ENCODE data around the gene ANKFN1. TPM values are rescaled to one million over a fixed set of nuclear protein-coding genes. Genes with fewer than 3 reads are reported as not detected.

The ANKFN1 gene
- total RNA-seq, 2 donors from 2014 or later, result 0.26 to 0.33 TPM

GRCh38 chr17:56185491-56186221 is 32.4 kb downstream of the ANKFN1 start:
- Histone ChIP-seq H3K4me3 (no peak overlapping the region), H3K4me1 (no peaks in the 10 kb centered on the region), H3K9me3 (no peaks in the 10 kb centered on the region), H3K27ac (no peak overlapping the region), H3K36me3 (replicated peaks in 1 of 2; ENCODE audit: insufficient read depth in 1 of 2, low read depth in 2 of 2) (no peaks in the 10 kb centered on the region), H3K27me3 (no peaks in the 10 kb centered on the region)
- intact Hi-C loops (cut with DNase I), result no loop called here
- TF ChIP-seq POLR2A (IDR thresholded peaks at IDR 0.05) (no peak), CTCF (IDR thresholded peaks at IDR 0.05) (no peak)
- DNase-seq (no peak), ATAC-seq (no peak)
- 39 to 46% methylated on average over 6 of the region's 6 CpGs for WGBS, 2 donors

DNA sequence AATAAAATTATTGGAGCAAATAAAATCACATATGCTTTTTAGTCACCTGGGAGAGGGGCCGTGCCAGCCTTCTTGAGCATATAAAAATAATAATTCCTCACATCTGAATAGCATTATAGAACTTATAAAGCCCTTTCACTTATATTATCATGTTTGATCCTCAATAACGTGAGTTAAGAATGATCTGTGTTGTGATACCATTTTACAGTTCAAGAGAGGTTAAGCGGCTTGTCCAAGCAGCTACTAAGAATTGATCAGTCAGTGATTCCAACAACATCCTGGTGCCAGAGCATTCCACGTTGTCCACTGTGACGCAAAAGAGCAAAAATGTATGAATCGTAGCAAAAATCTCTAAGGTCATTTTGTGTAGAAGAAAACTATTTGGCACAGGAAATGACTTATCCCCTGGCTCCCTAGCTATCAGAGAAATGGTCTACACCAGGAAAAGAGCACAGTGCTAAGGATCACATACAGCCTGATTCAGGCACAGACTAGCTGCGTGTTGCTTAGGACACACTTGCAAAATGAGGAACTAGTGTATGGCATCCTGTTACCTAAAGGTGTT is 33.0 kb downstream of the ANKFN1 start:
- H3K27me3 ChIP-seq, result no peaks in the 10 kb centered on the region
- intact Hi-C loops (cut with DNase I), result no loop called here
- no peak for TF ChIP-seq CTCF (IDR thresholded peaks at IDR 0.05)
- no peak for TF ChIP-seq POLR2A (IDR thresholded peaks at IDR 0.05)
- WGBS, 2 donors, result 53 to 60% methylated on average over 7 of the region's 7 CpGs
- no peaks in the 10 kb centered on the region for H3K4me1 ChIP-seq
- H3K4me3 ChIP-seq, result no peak overlapping the region
- no peaks in the 10 kb centered on the region for H3K36me3 ChIP-seq (replicated peaks in 1 of 2; ENCODE audit: insufficient read depth in 1 of 2, low read depth in 2 of 2)
- H3K27ac ChIP-seq, result no peak overlapping the region
- H3K9me3 ChIP-seq, result no peaks in the 10 kb centered on the region
- DNase-seq (no peak), ATAC-seq (peak; percentile 21)

- H3K4me3 ChIP-seq, result no peak overlapping the region
- H3K36me3 ChIP-seq (replicated peaks in 1 of 2; ENCODE audit: insufficient read depth in 1 of 2, low read depth in 2 of 2), result no peaks in the 10 kb centered on the region
- H3K9me3 ChIP-seq, result no peaks in the 10 kb centered on the region
- no peaks in the 10 kb centered on the region for H3K4me1 ChIP-seq
- H3K27ac ChIP-seq, result no peak overlapping the region
- TF ChIP-seq POLR2A (IDR thresholded peaks at IDR 0.05), result no peak
- no peak for TF ChIP-seq CTCF (IDR thresholded peaks at IDR 0.05)
- 49 to 53% methylated on average over 5 of the region's 5 CpGs for WGBS, 2 donors
- DNase-seq, result no peak
- H3K27me3 ChIP-seq, result no peaks in the 10 kb centered on the region
- no peak for ATAC-seq
- intact Hi-C loops (cut with DNase I), result no loop called here
Measured at GRCh38 chr17:56203430-56203829, 50.2 kb downstream of the ANKFN1 start.

GRCh38 chr17:56206351-56206750 is 53.1 kb downstream of the ANKFN1 start:
- Histone ChIP-seq H3K9me3 (no peaks in the 10 kb centered on the region), H3K36me3 (replicated peaks in 1 of 2; ENCODE audit: insufficient read depth in 1 of 2, low read depth in 2 of 2) (no peaks in the 10 kb centered on the region), H3K4me3 (no peak overlapping the region), H3K27ac (no peak overlapping the region), H3K4me1 (no peaks in the 10 kb centered on the region), H3K27me3 (no peaks in the 10 kb centered on the region)
- ATAC-seq (no peak), DNase-seq (no peak)
- no peak for TF ChIP-seq POLR2A (IDR thresholded peaks at IDR 0.05)
- TF ChIP-seq CTCF (IDR thresholded peaks at IDR 0.05), result no peak
- 48 to 59% methylated on average over 6 of the region's 6 CpGs for WGBS, 2 donors
- intact Hi-C loops (cut with DNase I), result no loop called here

- Histone ChIP-seq H3K4me1 (no peaks in the 10 kb centered on the region), H3K36me3 (replicated peaks in 1 of 2; ENCODE audit: insufficient read depth in 1 of 2, low read depth in 2 of 2) (no peaks in the 10 kb centered on the region), H3K9me3 (no peaks in the 10 kb centered on the region), H3K27me3 (no peaks in the 10 kb centered on the region), H3K4me3 (no peak overlapping the region), H3K27ac (no peak overlapping the region)
- WGBS, 2 donors, result 65 to 79% methylated on average over 6 of the region's 6 CpGs
- TF ChIP-seq CTCF (IDR thresholded peaks at IDR 0.05) (no peak), POLR2A (IDR thresholded peaks at IDR 0.05) (no peak)
- intact Hi-C loops (cut with DNase I), result no loop called here
- no peak for DNase-seq
- no peak for ATAC-seq
Measured at GRCh38 chr17:56213031-56213430, 59.8 kb downstream of the ANKFN1 start.

All from body of pancreas (tissue), 4 donors.